ENCODE results near the gene FGF3.

Gene FGF3

GRCh38 chr11:69804769-69805508 lies 14.3 kb downstream of the FGF3 start:
- DNase-seq: no peak

DNA sequence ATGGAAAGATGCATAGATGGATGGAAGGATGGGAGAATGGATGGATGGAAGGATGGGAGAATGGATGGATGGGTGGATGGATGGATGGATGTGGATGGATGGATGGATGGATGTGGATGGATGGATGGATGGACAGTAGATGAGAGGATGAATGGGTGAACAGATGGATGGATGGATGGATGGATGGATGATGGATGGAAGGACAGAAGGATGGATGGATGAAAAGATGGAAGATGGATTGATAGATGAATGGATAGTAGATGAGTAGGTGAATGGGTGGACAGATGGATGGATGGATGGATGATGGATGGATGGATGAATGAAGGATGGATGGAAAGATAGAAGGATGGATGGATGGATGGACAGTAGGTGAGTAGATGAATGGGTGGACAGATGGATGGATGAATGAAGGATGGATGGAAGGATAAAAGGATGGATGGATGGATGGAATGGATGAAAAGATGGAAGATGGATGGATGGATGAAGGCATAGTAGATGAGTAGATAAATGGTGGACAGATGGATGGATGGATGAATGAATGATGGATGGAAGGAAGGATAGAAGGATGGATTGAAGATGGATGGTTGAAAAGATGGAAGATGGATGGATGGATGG lies 15.5 kb downstream of the FGF3 start:
- no peak for DNase-seq

GRCh38 chr11:69803022-69803421 lies 16.2 kb downstream of the FGF3 start:
- no peak for DNase-seq

GRCh38 chr11:69802590-69802989 lies 16.6 kb downstream of the FGF3 start:
- DNase-seq: no peak

GRCh38 chr11:69801513-69802335 lies 17.5 kb downstream of the FGF3 start:
- peak in 4 of 51 donors; percentile 6 to 17 (median 12) for DNase-seq

DNA sequence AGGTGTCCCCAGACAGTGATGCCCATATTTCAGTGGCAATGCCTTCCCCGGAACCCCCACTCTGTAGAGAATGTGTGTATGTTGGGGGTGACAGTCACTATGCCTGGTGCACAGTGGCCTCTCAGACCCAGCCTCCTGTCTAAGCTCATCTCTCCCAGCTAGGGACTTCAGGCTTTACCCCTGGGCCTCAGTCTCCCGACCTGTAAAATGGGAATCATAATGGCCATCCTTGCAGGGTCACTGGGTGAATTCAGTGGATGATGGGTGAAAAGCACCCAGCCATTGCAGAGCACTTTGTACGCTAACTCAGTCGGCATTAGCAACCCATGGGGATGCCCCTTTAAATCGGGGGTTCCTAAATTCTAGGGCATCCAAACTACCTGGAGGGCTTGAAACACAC lies 18.9 kb downstream of the FGF3 start:
- DNase-seq: no peak

- no peak for DNase-seq
Observed at GRCh38 chr11:69799582-69799981, 19.6 kb downstream of the FGF3 start.

DNA sequence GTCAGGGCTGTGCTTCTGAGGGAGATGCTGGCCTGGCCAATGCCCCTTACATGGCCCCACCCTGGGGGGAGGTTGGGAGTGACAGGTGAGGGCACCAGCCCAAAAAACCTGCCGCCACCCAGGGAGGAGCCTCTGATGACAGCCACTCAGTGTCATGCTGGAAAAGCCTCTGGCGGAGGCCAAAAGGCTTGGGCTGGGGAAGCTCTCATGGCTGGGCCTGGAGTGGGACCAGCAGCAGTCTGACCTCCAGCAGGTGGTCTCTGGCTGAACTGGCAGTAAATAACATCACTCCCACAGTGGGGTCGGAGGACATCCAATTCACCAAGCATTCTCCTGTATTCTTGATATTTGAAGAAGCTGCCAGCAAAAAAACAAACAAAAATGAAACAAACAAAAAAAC lies 20.1 kb downstream of the FGF3 start:
- no peak for DNase-seq

- no peak for DNase-seq
Observed at GRCh38 chr11:69797737-69798528, 21.3 kb downstream of the FGF3 start.

DNA sequence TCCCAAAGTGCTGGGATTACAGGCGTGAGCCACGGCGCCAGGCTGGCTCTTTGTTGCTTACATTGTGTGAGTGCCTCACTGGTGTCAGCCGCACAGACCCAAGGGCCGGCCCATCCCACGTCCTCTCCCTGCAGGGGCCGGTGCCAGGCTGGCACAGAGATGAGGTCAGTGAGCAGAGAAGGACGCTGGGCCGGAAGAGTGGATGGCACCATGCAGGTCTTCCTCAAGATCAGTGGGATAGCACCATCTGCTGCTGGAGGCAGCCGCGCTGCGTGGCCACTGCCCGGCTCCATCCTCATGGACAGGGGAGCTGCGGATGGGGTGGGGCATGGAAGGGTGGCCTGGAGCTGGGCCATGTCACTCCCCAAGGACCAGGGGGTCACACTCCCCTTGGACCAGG lies 22.1 kb downstream of the FGF3 start:
- no peak for DNase-seq

DNA sequence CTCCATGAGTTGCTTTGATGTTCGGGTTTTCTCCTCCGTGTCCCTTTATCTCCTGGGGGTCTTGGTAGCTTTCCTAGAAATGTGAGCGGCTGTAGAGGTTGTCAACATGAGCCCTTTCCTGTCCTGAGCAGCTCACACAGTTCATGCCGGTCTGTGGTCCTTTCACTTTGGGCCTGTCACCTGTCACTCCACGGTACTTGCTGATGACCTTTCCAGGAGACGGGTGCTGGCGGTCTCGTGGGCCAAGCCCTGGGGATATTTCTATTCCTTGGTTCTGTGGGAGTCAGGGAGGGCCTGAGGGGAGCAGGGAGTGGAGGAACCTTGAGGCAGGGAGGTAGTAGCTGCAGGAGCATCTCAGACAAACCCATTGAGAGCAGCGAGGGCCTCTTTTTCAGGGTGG lies 23.2 kb downstream of the FGF3 start:
- DNase-seq: no peak

GRCh38 chr11:69791276-69792180 lies 27.7 kb downstream of the FGF3 start:
- DNase-seq: peak in 17 of 51 donors; percentile 1 to 46 (median 18)

DNA sequence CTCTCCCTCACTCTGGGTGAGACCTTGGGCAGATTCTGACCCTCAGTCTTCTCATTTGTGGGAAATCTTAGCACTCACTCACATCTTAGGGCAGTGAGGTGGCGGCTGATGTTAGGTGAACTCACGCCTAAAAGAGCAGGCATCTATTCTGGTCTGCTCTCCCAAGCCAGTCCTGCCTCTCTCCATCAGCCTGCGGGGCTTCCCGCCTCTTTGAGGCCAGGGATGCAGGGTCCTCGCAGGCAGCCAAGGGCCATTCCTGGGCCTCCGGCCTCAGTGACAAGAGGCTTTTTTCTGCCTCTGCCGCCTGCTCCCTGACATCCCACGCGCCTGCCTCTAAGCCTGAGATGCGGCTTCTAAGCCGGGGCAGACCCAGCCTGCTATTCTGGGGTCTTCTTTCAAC lies 30.3 kb downstream of the FGF3 start:
- no peak for DNase-seq

GRCh38 chr11:69787906-69788305 lies 31.3 kb downstream of the FGF3 start:
- no peak for DNase-seq

GRCh38 chr11:69787457-69787856 lies 31.8 kb downstream of the FGF3 start:
- DNase-seq: no peak

GRCh38 chr11:69781241-69781640 lies 38.0 kb downstream of the FGF3 start:
- no peak for DNase-seq

DNA sequence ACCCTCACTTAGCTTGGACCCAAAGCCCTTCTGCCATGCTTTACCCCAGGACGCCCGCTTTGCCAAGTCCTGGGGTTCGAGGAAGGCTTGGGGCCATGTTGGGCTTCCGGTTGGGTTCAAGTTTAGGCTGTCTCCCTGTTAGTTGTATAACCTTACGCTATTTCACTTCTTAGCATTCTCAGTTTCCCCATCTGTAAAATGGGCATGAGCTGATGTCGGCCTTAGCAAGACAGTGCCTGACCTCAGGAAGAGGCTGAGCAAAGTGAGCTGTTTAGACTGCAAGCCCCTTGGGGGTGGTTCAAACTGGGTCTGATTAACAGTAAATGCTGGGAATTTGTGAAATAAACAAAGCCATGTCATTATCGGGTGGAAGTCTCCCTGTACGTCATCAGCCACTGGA lies 40.8 kb downstream of the FGF3 start:
- no peak for DNase-seq

- no peak for DNase-seq
Observed at GRCh38 chr11:69775163-69775755, 44.0 kb downstream of the FGF3 start, which contains the start of gene FGF4. Gene FGF4 (minus strand): TSS chr11:69775341. CDS start chr11:69775084, 257 bp downstream.

- DNase-seq: no peak
Observed at GRCh38 chr11:69774354-69775162, 44.7 kb downstream of the FGF3 start.
